AG08396 (cell line): Measurements from ENCODE around the gene RNPC3.
"Not testable (repeated sequence)": the region's sequence is repeated elsewhere in the genome, so short reads cannot be mapped to it uniquely, and the experiment has no call there.

Source experiments
- DNase-seq: peaks from one replicate; pipeline ENCODE4 v3.0.0; 2012; ENCODE audit warnings: low spot score, mixed read lengths

The RNPC3 gene

DNA sequence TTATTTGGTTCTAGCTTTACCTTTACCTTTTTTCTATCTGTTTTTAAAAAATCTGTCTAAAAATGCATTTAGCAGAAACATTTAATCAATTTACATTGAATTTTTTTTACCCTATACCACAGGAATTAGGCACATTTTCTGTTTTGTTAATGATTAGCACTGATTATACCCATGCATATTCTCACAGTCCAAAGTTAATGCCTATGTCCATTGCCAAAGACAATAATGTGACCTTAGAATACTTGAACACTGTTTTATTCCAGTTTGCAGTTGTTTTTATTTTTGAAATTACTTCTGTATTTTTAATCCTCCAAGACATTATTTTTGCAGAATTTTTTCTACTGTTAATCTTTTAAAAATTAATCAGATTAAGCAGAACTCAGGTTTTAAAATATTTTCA is 34.9 kb downstream of the RNPC3 start:
- DNase-seq = no peak

DNA sequence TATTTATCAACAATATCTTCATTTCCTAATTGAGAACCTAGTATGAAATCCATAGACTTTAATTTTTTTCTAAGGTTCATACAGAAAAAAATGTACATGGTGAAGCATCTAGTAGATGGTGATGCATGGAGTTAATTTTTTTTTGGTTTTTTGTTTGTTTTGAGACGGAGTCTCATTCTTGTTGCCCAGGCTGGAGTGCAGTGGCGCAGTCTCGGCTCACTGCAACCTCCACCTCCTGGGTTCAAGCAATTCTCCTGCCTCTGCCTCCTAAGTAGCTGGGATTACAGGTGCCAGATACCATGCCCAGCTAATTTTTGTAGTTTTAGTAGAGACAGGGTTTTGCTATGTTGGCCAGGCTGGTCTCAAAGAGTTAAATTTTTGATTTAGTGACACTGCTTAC is 35.6 kb downstream of the RNPC3 start:
- not testable (repeated sequence) for DNase-seq

DNA sequence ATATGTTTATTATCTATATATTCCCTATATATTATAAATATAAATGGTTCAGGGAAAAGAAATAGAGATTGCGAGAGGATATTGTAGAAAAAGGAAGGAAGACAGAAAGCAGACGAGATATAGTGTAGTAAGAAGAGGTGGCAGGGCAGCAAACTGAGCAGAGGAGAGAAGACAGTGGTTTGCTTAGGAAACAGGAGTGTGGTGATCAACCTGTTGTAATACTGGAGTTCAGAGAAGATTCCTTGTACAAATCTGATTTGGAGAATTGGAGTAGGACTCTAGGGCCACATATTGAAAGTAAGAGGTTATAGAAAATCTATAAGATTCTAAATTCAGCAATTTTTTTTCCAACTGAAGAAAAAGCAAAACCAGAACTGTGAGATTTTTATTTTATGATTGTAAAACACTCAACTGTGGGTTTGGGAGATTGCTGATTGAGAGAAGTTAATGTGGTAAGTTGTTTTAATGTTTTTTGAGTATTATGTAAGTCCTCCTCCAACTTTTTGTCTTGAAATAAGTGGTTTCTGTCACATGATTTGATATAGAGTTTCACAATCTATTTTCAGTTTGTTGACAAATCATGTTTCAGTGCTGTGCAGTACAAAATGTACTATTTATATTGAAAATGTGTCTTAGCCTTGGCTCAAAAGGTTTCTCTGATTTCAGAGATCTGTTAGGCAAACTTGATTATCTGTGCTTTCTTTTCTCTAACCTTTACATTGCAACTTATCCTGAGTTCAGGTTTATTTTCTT is 36.3 kb downstream of the RNPC3 start:
- no peak for DNase-seq

GRCh38 chr1:103563056-103563455 is 37.6 kb downstream of the RNPC3 start:
- DNase-seq = no peak

DNA sequence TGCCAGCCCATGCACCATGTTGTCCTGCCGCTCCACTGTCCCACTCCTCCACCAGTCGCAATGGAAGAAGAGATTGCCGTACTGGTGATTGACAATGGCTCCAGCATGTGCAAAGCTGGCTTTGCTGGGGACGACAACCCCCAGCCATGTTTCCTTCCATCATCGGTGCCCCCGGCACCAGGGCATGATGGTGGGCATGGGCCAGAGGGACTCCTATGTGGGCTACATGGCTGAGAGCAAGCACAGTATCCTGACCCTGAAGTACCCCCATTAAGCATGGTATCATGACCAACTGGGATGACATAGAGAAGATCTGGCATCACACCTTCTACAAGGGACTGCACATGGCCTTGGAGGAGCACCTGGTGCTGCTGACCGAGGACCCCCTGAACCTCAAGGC is 44.0 kb downstream of the RNPC3 start:
- DNase-seq = no peak

GRCh38 chr1:103571289-103571688 is 45.8 kb downstream of the RNPC3 start, which contains the start of gene AMY2B:
TSS of gene AMY2B (plus strand) at chr1:103571589. CDS start at chr1:103571603, 14 bp downstream.
- not testable (repeated sequence) for DNase-seq

DNA sequence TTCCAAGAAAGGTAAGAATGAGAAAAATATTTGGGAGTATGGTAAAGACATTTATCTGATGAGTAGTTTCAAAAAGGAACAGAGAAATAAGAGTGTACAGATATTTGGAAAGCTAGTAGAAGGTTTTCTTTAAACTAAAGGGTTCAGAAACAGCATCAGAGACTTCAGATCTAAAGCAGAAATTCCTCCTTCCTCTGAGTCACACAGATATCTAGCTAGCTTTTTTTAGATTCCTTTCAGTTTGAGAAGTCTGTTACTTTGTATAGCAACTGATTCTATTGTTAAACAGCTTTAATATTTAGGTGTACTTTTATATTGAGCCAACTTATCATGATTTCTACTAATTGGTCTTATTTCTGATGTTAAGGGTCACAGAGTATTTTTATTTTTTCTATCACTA is 50.6 kb downstream of the RNPC3 start:
- no peak for DNase-seq

- DNase-seq = not testable (repeated sequence)
These were observed 51.3 kb downstream of the RNPC3 start for GRCh38 chr1:103576784-103577183.

- DNase-seq = no peak
These were observed 57.0 kb downstream of the RNPC3 start for GRCh38 chr1:103582464-103582863.

GRCh38 chr1:103583887-103584286 is 58.4 kb downstream of the RNPC3 start:
- no peak for DNase-seq

DNA sequence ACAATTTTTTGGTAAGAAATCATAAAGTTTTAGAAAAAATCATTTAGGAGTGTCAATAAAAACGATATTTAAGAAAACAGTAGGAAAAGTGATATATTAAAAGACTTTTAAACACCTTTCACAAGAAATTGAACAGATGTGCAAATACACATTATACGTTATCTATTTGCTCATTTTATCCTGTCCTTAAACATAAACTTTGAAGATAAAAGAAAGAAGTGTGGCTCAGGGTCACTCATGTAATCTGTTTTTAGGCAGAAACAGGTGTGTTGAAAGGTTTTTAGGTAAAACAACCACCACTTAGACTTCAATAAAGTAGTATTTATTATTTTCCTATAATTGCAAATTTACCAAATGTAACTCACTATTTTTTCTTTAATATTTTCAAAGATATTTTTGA is 59.0 kb downstream of the RNPC3 start:
- DNase-seq = no peak

- not testable (repeated sequence) for DNase-seq
These were observed 77.2 kb downstream of the RNPC3 start for GRCh38 chr1:103602740-103603139.
